Muscle of leg (tissue), 11 donors: ENCODE results near the gene GPR4. TPM values are rescaled to one million over a fixed set of nuclear protein-coding genes. Genes with fewer than 3 reads are reported as not detected.

Experiments used
- DNase-seq: peaks from one replicate; pipeline ENCODE4 v3.0.0; 2013
- H3K27ac ChIP-seq: one replicate; pipeline ENCODE4 v1.5.1; 2013; ENCODE audit warnings: mild to moderate bottlenecking, low read length, control low read depth
- H3K27me3 ChIP-seq: one replicate; pipeline ENCODE4 v1.6.1; 2013; ENCODE audit warnings: low read length; ENCODE audit not compliant: control insufficient read depth, insufficient read depth
- H3K36me3 ChIP-seq: one replicate; pipeline ENCODE4 v1.6.1; 2013; ENCODE audit warnings: low read length; ENCODE audit not compliant: control insufficient read depth, insufficient read depth
- H3K4me1 ChIP-seq: one replicate; pipeline ENCODE4 v1.6.1; 2013; ENCODE audit warnings: low read length; ENCODE audit not compliant: control insufficient read depth, insufficient read depth
- H3K4me3 ChIP-seq: one replicate; pipeline ENCODE4 v1.5.1; 2013; ENCODE audit warnings: low read length, control low read depth
- H3K9me3 ChIP-seq: replicated peaks from 2 replicates; pipeline ENCODE4 v1.6.1; 2013; ENCODE audit warnings: low read depth, low read length; ENCODE audit not compliant: control insufficient read depth
- WGBS: methylation state at CpG from one replicate; pipeline ENCODE4 v1.1.5; 2013; ENCODE audit warnings: missing lambda C conversion rate; ENCODE audit not compliant: insufficient coverage; 5-methylcytosine and 5-hydroxymethylcytosine counted together
- polyA plus RNA-seq, 8 donors: library from polyadenylated mRNA; unstranded; fragments of 120-200 nt; gene quantifications; one replicate each; pipeline versions ENCODE4 v1.2.1 to v1.2.3, GENCODE V29; 2013; ENCODE audit warnings: inconsistent platforms in 1 of 8, low replicate concordance in 1 of 8; ENCODE audit not compliant: insufficient read length in 8 of 8, insufficient read depth in 1 of 8
- total RNA-seq: library from RNA; stranded (reverse); fragments of 120-200 nt; gene quantifications from one replicate; pipeline ENCODE4 v1.2.4, GENCODE V29; 2013

Gene GPR4
- total and polyA plus RNA-seq, 9 donors = 0.44 to 3.2 (median 2.1) TPM

GRCh38 chr19:45571457-45572220 lies 30.4 kb downstream of the GPR4 start:
- peak overlapping the region; percentile 47 for H3K27ac ChIP-seq
- H3K4me1 ChIP-seq = peaks cover 9% of the 10 kb centered on the region
- H3K9me3 ChIP-seq = peaks cover 2% of the 10 kb centered on the region
- WGBS = no CpG with 5 or more reads among the region's 8 CpGs
- H3K36me3 ChIP-seq = no peaks in the 10 kb centered on the region
- H3K27me3 ChIP-seq = no peaks in the 10 kb centered on the region
- no peak overlapping the region for H3K4me3 ChIP-seq
- no peak for DNase-seq

GRCh38 chr19:45569619-45570421 lies 32.2 kb downstream of the GPR4 start:
- no peak for DNase-seq
- H3K4me1 ChIP-seq = peaks cover 9% of the 10 kb centered on the region

GRCh38 chr19:45568732-45569131 lies 33.3 kb downstream of the GPR4 start:
- WGBS = 75% methylated on average over 3 of the region's 3 CpGs
- peak overlapping the region; percentile 29 for H3K27ac ChIP-seq
- H3K9me3 ChIP-seq = peaks cover 2% of the 10 kb centered on the region
- DNase-seq = no peak
- H3K27me3 ChIP-seq = no peaks in the 10 kb centered on the region
- H3K36me3 ChIP-seq = no peaks in the 10 kb centered on the region
- peaks cover 7% of the 10 kb centered on the region for H3K4me1 ChIP-seq
- no peak overlapping the region for H3K4me3 ChIP-seq

More at GRCh38 chr19:45569619-45570421, 32.2 kb downstream of the GPR4 start:
- no peaks in the 10 kb centered on the region for H3K36me3 ChIP-seq
- WGBS = 12% methylated on average over 5 of the region's 15 CpGs
- H3K27ac ChIP-seq = no peak overlapping the region
- no peaks in the 10 kb centered on the region for H3K27me3 ChIP-seq
- H3K9me3 ChIP-seq = peaks cover 2% of the 10 kb centered on the region
- no peak overlapping the region for H3K4me3 ChIP-seq

- Histone ChIP-seq H3K4me3 (no peak overlapping the region), H3K4me1 (peaks cover 7% of the 10 kb centered on the region), H3K27ac (no peak overlapping the region), H3K9me3 (peaks cover 2% of the 10 kb centered on the region), H3K27me3 (no peaks in the 10 kb centered on the region), H3K36me3 (no peaks in the 10 kb centered on the region)
- no CpG with 5 or more reads among the region's 2 CpGs for WGBS
- DNase-seq = no peak
Measured at GRCh38 chr19:45567609-45568008, 34.4 kb downstream of the GPR4 start.

GRCh38 chr19:45564131-45564780 lies 37.8 kb downstream of the GPR4 start:
- Histone ChIP-seq H3K27ac (no peak overlapping the region), H3K4me3 (no peak overlapping the region), H3K27me3 (no peaks in the 10 kb centered on the region), H3K9me3 (no peaks in the 10 kb centered on the region), H3K4me1 (peaks cover 10% of the 10 kb centered on the region), H3K36me3 (no peaks in the 10 kb centered on the region)
- 40% methylated on average over 4 of the region's 5 CpGs for WGBS
- no peak for DNase-seq

- DNase-seq = peak; percentile 15
- H3K4me1 ChIP-seq = peaks cover 5% of the 10 kb centered on the region
- H3K27me3 ChIP-seq = no peaks in the 10 kb centered on the region
- H3K27ac ChIP-seq = peak overlapping the region; percentile 65
- 53% methylated on average over 6 of the region's 11 CpGs for WGBS
- no peaks in the 10 kb centered on the region for H3K9me3 ChIP-seq
- H3K36me3 ChIP-seq = no peaks in the 10 kb centered on the region
- H3K4me3 ChIP-seq = no peak overlapping the region
Measured at GRCh38 chr19:45560686-45561085, 41.3 kb downstream of the GPR4 start.

- Histone ChIP-seq H3K27ac (no peak overlapping the region), H3K36me3 (no peaks in the 10 kb centered on the region), H3K9me3 (no peaks in the 10 kb centered on the region), H3K27me3 (no peaks in the 10 kb centered on the region), H3K4me1 (peaks cover 5% of the 10 kb centered on the region), H3K4me3 (no peak overlapping the region)
- WGBS = 82% methylated on average over 5 of the region's 5 CpGs
- no peak for DNase-seq
Measured at GRCh38 chr19:45560038-45560437, 42.0 kb downstream of the GPR4 start.

GRCh38 chr19:45558399-45558878 lies 43.6 kb downstream of the GPR4 start:
- 53% methylated on average over 5 of the region's 10 CpGs for WGBS
- H3K9me3 ChIP-seq = no peaks in the 10 kb centered on the region
- H3K4me3 ChIP-seq = no peak overlapping the region
- H3K4me1 ChIP-seq = peaks cover 5% of the 10 kb centered on the region
- peak; percentile 27 for DNase-seq
- no peaks in the 10 kb centered on the region for H3K27me3 ChIP-seq
- H3K36me3 ChIP-seq = no peaks in the 10 kb centered on the region
- no peak overlapping the region for H3K27ac ChIP-seq

GRCh38 chr19:45556835-45557234 lies 45.2 kb downstream of the GPR4 start:
- no peaks in the 10 kb centered on the region for H3K27me3 ChIP-seq
- H3K27ac ChIP-seq = no peak overlapping the region
- WGBS = 79% methylated on average over 5 of the region's 5 CpGs

GRCh38 chr19:45554481-45554880 lies 47.5 kb downstream of the GPR4 start:
- Histone ChIP-seq H3K9me3 (no peaks in the 10 kb centered on the region), H3K4me3 (no peak overlapping the region), H3K27me3 (no peaks in the 10 kb centered on the region), H3K27ac (no peak overlapping the region), H3K36me3 (peaks cover 6% of the 10 kb centered on the region), H3K4me1 (no peaks in the 10 kb centered on the region)
- no CpG with 5 or more reads among the region's 1 CpG for WGBS
- no peak for DNase-seq

More at GRCh38 chr19:45556835-45557234, 45.2 kb downstream of the GPR4 start:
- no peak overlapping the region for H3K4me3 ChIP-seq
- peaks cover 5% of the 10 kb centered on the region for H3K4me1 ChIP-seq
- DNase-seq = no peak
- no peaks in the 10 kb centered on the region for H3K9me3 ChIP-seq
- H3K36me3 ChIP-seq = peaks cover 6% of the 10 kb centered on the region
